Progenitor cell of endocrine pancreas (in vitro differentiated cells): ENCODE measurements around the gene DBNDD1. TPM values are rescaled to one million over a fixed set of nuclear protein-coding genes. Genes with fewer than 3 reads are reported as not detected.
"Not testable (repeated sequence)": the region's sequence is repeated elsewhere in the genome, so short reads cannot be mapped to it uniquely, and the experiment has no call there.

Experiments
- DNase-seq: peaks from one replicate; pipeline ENCODE4 v3.0.0; 2021; ENCODE audit warnings: low spot score; ENCODE audit not compliant: unreplicated experiment
- H3K27ac Mint-ChIP-seq: 2 replicates; pipeline ENCODE4 v1.8.0; 2021; ENCODE audit warnings: mild to moderate bottlenecking, moderate library complexity, mixed read lengths
- H3K27me3 Mint-ChIP-seq: 2 replicates; pipeline ENCODE4 v1.8.0; 2021; ENCODE audit warnings: mixed read lengths
- H3K36me3 Mint-ChIP-seq: 2 replicates; pipeline ENCODE4 v1.8.0; 2022; ENCODE audit warnings: mixed read lengths; ENCODE audit not compliant: insufficient read depth
- H3K4me1 Mint-ChIP-seq: 2 replicates; pipeline ENCODE4 v1.8.0; 2021; ENCODE audit warnings: low read depth, mixed read lengths
- H3K4me3 Mint-ChIP-seq: 2 replicates; pipeline ENCODE4 v1.8.0; 2021; ENCODE audit warnings: low read depth, mild to moderate bottlenecking, moderate library complexity, mixed read lengths
- H3K9me3 Mint-ChIP-seq: 2 replicates; pipeline ENCODE4 v1.8.0; 2021; ENCODE audit warnings: low read depth, mixed read lengths
- total RNA-seq: library from RNA; stranded (reverse); gene quantifications from 2 replicates; pipeline ENCODE4 v1.2.1, GENCODE V29; 2021
- TF ChIP-seq, protein P1 (sequence below): fragments of 200-600 bp; sonication (generic); IDR thresholded peaks from one replicate; pipeline ENCODE4 v1.5.0; 2021; ENCODE audit warnings: antibody characterized with exemption, mild to moderate bottlenecking; ENCODE audit not compliant: unreplicated experiment

Gene DBNDD1
- total RNA-seq, 1 donor from 2014 or later = 57.4 TPM

DNA sequence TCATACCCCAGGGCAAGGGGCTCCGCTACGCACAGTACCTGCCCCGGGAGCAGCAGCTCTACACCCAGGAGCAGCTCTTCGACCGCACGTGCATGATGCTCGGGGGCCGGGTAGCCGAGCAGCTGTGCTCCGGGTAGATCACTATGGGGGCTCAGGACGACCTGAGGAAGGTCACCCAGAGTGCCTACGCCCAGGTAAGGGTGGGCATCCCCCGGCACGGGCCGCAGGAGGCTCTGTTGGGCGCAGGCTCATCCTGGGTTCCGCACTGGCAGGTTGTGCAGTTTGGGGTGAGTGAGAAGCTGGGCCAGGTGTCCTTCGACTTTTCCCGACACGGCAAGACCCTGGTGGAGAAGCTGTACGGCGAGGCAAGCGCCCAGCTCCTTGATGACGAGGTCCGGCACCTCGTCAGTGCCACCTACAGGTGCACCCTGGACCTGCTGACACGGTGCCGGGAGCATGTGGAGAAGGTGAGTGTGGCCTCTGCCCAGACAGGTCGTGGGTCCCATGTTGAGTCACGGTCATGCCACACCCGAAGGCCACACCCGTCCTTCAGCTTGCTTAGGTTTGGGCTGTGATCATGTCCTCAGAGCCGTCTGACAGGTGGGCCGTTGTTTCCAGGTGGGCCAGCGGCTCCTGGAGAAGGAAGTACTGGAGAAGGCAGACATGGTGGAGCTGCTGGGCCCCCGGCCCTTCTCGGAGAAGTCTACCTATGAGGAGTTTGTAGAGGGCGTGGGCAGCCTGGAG, 19.3 kb downstream of the DBNDD1 start:
- DNase-seq = no peak
- Mint-ChIP-seq H3K36me3 (peaks cover 18% of the 10 kb centered on the region), H3K4me3 (no peak overlapping the region), H3K4me1 (no peaks in the 10 kb centered on the region), H3K9me3 (no peaks in the 10 kb centered on the region), H3K27me3 (no peaks in the 10 kb centered on the region), H3K27ac (peak overlapping the region; percentile 54)
- TF ChIP-seq, protein P1, sequence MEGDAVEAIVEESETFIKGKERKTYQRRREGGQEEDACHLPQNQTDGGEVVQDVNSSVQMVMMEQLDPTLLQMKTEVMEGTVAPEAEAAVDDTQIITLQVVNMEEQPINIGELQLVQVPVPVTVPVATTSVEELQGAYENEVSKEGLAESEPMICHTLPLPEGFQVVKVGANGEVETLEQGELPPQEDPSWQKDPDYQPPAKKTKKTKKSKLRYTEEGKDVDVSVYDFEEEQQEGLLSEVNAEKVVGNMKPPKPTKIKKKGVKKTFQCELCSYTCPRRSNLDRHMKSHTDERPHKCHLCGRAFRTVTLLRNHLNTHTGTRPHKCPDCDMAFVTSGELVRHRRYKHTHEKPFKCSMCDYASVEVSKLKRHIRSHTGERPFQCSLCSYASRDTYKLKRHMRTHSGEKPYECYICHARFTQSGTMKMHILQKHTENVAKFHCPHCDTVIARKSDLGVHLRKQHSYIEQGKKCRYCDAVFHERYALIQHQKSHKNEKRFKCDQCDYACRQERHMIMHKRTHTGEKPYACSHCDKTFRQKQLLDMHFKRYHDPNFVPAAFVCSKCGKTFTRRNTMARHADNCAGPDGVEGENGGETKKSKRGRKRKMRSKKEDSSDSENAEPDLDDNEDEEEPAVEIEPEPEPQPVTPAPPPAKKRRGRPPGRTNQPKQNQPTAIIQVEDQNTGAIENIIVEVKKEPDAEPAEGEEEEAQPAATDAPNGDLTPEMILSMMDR = no peak

DNA sequence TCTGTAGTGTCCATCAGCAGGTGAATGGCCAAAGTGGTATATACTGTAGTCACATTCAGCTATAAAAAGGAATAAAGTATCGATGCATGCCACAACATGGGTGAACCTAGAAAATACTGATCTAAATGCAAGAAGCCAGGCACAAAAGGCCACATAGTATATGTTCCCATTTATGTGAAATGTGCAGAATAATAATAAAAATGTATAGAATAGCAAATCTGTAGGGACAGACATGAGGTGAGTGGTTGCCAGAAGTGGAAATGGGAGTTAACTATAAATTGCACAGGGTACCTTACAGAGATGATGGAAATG, 23.1 kb downstream of the DBNDD1 start:
- Mint-ChIP-seq H3K27ac (peak overlapping the region; percentile 96), H3K9me3 (peaks cover 3% of the 10 kb centered on the region), H3K4me1 (no peaks in the 10 kb centered on the region), H3K27me3 (no peaks in the 10 kb centered on the region), H3K4me3 (no peak overlapping the region), H3K36me3 (peaks cover 34% of the 10 kb centered on the region)
- TF ChIP-seq, protein P1 = no peak
- DNase-seq = no peak

DNA sequence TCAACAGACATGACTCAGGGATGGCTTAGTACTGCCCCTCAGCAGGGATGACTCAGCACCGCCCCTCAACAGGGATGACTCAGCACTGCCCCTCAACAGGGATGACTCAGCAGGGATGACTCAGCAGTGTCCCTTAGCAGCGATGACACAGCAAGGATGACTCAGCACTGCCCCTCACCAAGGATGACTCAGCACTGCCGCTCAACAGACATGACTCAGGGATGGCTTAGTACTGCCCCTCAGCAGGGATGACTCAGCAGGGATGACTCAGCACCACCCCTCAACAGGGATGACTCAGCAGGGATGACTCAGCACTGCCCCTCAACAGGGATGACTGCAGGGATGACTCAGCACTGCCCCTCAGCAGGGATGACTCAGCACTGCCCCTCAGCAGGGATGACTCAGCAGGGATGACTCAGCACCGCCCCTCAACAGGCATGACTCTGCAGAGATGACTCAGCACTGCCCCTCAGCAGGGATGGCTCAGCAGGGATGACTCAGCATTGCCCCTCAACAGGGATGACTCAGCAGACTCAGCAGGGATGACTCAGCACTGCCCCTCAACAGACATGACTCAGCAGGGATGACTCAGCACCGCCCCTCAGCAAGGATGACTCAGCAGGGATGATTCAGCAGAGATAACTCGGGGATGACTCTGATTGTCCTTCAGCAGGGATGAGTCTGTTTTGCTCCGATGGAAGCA, 23.6 kb downstream of the DBNDD1 start:
- not testable (repeated sequence) for H3K4me3 Mint-ChIP-seq, H3K4me1 Mint-ChIP-seq, DNase-seq, H3K27me3 Mint-ChIP-seq, H3K9me3 Mint-ChIP-seq
- H3K27ac Mint-ChIP-seq = peak overlapping the region; percentile 96
- H3K36me3 Mint-ChIP-seq = peaks cover 34% of the 10 kb centered on the region

DNA sequence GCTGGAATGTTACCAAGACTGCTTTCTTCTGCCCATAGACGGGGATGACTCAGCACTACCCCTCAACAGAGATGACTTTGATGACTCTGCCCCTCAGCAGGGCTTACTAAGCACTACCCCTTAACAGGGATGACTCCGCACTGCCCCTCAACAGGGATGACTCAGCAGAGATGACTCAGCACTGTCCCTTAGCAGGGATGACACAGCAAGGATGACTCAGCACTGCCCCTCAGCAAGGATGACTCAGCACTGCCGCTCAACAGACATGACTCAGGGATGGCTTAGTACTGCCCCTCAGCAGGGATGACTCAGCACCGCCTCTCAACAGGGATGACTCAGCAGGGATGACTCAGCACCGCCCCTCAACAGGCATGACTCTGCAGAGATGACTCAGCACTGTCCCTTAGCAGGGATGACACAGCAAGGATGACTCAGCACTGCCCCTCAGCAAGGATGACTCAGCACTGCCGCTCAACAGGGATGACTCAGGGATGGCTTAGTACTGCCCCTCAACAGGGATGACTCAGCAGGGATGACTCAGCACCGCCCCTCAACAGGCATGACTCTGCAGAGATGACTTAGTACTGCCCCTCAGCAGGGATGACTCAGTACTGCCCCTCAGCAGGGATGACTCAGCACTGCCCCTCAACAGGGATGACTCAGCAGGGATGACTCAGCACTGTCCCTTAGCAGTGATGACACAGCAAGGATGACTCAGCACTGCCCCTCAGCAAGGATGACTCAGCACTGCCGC, 24.4 kb downstream of the DBNDD1 start:
- not testable (repeated sequence) for H3K27me3 Mint-ChIP-seq, DNase-seq, H3K4me1 Mint-ChIP-seq, H3K4me3 Mint-ChIP-seq, H3K9me3 Mint-ChIP-seq
- Mint-ChIP-seq H3K36me3 (peaks cover 32% of the 10 kb centered on the region), H3K27ac (peak overlapping the region; percentile 96)

DNA sequence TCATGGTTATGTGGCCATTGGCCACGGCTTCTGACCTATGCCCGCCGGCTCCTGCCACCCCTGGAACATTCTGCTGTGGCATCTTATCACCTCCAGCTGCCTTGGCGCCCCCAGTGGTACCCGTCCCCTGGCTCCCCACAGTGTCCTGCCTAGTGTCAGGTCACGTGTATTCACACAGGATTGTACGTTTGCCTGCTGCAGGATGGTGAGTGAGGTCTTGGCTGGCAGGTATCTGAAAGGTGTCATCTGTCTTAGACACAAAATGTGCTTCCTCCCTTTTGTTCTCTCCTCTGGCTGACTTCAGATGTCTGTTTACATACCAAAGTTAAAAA, 24.9 kb downstream of the DBNDD1 start:
- TF ChIP-seq, protein P1 = no peak
- Mint-ChIP-seq H3K4me3 (no peak overlapping the region), H3K27ac (peak overlapping the region; percentile 96), H3K27me3 (no peaks in the 10 kb centered on the region), H3K9me3 (peaks cover 3% of the 10 kb centered on the region), H3K36me3 (peaks cover 32% of the 10 kb centered on the region), H3K4me1 (no peaks in the 10 kb centered on the region)
- no peak for DNase-seq

DNA sequence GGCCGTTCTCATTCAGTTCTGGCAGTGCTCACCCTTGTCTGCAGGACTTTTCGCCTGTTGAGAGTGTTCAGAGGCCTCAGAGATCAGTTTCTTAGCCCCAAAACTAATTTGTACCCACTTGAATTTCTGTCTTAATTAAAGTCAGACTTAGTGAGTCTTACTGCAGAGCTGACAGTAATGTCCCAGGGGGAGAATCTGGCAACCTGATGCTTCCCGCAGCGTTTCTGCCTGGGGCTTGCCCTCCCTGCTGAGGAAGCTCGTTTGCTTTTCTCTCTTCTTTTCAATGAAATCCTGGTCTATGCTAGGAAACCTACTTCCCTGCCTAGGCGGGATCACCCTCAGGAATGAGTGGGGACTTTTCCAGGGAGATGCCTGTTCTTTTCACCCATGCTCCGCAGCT, 25.3 kb downstream of the DBNDD1 start:
- peaks cover 32% of the 10 kb centered on the region for H3K36me3 Mint-ChIP-seq
- TF ChIP-seq, protein P1 = no peak

More for the DNA sequence above, 25.3 kb downstream of the DBNDD1 start:
- peaks cover 3% of the 10 kb centered on the region for H3K9me3 Mint-ChIP-seq
- DNase-seq = no peak
- peak overlapping the region; percentile 96 for H3K27ac Mint-ChIP-seq
- no peak overlapping the region for H3K4me3 Mint-ChIP-seq
- H3K27me3 Mint-ChIP-seq = no peaks in the 10 kb centered on the region
- H3K4me1 Mint-ChIP-seq = no peaks in the 10 kb centered on the region
